ENCODE data around the gene BPTF.

DNA sequence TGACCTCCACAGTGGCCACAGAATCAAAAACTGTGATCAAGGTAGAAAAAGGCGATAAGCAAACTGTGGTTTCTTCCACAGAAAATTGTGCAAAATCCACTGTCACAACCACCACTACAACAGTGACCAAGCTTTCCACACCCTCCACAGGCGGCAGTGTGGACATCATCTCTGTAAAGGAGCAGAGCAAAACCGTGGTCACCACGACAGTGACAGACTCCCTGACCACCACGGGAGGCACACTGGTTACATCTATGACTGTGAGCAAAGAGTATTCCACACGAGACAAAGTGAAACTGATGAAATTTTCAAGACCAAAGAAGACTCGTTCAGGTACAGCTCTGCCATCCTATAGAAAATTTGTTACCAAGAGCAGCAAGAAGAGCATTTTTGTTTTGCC lies 87.4 kb downstream of the BPTF start:
- no peak for TF ChIP-seq POLR2AphosphoS5 (IDR thresholded peaks at IDR 0.05; ENCODE audit: borderline replicate concordance, low read depth, low read length)
- no peak for TF ChIP-seq EZH2 (IDR thresholded peaks at IDR 0.05)
